ENCODE measurements around the gene KIT. TPM values are rescaled to one million over a fixed set of nuclear protein-coding genes. Genes with fewer than 3 reads are reported as not detected.

KIT gene
- total and polyA plus RNA-seq, 2 of the 13 experiments (the other 11 are each of a cell fraction or from before 2014, with no cell fraction given), result not detected

DNA sequence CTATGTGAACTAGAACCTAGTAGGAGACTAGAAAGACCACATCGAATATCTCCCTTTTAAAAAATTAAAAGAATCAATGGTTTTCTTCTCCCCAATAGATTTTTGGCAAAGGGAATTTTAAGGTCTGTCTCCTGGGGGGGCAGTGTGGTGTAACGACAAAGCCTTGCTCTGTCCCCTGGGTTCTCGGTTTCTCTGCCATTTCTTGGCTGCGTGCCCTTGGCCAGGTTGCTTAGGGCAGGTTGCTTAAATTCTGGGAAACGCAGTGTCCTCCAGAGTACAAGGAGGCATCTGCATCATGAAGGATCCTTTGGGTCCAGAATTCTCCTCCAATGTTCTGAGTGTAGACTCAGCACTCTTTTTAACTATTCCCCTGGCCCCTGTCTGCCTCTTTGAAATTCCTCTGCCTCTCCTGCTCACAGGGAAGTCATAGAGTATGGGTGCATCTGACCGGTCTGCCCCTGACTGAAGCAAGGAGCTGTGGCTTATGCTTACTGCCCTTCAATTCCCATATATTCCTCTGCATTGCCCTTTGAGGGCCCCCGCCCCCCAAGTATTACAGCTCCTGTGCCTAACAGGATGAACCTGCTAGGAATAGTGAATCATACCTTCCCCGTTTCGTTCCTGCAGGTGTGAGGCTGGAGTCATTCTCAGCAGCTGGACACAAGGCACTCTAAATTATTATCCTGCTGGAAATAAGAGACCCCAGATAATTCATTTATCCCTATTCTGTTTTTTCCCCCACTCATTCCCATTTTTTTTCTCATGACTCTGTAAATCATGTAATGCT lies 2.2 kb downstream of the KIT start:
- DNase-seq (ENCODE audit: low spot score), result no peak
- no TSS peak for BruUV-seq (replicated peaks)
- no peak for FAIRE-seq

More for the DNA sequence above, 2.2 kb downstream of the KIT start:
- TF ChIP-seq, protein P1, sequence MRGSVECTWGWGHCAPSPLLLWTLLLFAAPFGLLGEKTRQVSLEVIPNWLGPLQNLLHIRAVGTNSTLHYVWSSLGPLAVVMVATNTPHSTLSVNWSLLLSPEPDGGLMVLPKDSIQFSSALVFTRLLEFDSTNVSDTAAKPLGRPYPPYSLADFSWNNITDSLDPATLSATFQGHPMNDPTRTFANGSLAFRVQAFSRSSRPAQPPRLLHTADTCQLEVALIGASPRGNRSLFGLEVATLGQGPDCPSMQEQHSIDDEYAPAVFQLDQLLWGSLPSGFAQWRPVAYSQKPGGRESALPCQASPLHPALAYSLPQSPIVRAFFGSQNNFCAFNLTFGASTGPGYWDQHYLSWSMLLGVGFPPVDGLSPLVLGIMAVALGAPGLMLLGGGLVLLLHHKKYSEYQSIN (CRISPR knock-in tag; IDR thresholded peaks at IDR 0.05; ENCODE audit: borderline replicate concordance), result no peak
- TF ChIP-seq, protein P2, sequence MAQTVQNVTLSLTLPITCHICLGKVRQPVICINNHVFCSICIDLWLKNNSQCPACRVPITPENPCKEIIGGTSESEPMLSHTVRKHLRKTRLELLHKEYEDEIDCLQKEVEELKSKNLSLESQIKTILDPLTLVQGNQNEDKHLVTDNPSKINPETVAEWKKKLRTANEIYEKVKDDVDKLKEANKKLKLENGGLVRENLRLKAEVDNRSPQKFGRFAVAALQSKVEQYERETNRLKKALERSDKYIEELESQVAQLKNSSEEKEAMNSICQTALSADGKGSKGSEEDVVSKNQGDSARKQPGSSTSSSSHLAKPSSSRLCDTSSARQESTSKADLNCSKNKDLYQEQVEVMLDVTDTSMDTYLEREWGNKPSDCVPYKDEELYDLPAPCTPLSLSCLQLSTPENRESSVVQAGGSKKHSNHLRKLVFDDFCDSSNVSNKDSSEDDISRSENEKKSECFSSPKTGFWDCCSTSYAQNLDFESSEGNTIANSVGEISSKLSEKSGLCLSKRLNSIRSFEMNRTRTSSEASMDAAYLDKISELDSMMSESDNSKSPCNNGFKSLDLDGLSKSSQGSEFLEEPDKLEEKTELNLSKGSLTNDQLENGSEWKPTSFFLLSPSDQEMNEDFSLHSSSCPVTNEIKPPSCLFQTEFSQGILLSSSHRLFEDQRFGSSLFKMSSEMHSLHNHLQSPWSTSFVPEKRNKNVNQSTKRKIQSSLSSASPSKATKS (CRISPR knock-in tag; IDR thresholded peaks at IDR 0.05), result no peak
- TF ChIP-seq, protein P3, sequence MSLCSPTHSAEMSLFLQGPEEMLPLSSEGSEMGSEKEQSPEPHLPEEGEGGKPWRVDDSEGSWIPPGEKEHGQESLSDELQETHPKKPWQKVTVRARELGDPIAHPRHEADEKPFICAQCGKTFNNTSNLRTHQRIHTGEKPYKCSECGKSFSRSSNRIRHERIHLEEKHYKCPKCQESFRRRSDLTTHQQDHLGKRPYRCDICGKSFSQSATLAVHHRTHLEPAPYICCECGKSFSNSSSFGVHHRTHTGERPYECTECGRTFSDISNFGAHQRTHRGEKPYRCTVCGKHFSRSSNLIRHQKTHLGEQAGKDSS (CRISPR knock-in tag; IDR thresholded peaks at IDR 0.05; ENCODE audit: borderline replicate concordance, low read depth), result no peak
- no peak for TF ChIP-seq HIVEP1 (CRISPR knock-in tag; IDR thresholded peaks at IDR 0.05)
- TF ChIP-seq ZNF670 (CRISPR knock-in tag; IDR thresholded peaks at IDR 0.05; ENCODE audit: borderline replicate concordance), result no peak
- Histone ChIP-seq H3K9me3 (ENCODE audit: low read length) (no peaks in the 10 kb centered on the region), H4K20me1 (ENCODE audit: insufficient read depth, low read length) (no peaks in the 10 kb centered on the region), H3K4me2 (ENCODE audit: low read depth, low read length) (no peak overlapping the region), H3K27ac (ENCODE audit: extremely low read length, insufficient read depth, low read length) (no peak overlapping the region), H3K4me1 (ENCODE audit: insufficient read depth, low read length) (peaks cover 20% of the 10 kb centered on the region), H3K79me2 (ENCODE audit: insufficient read depth, low read length) (no peaks in the 10 kb centered on the region), H3K36me3 (replicated peaks in 1 of 2; ENCODE audit: control insufficient read depth in 1 of 2, insufficient read depth in 2 of 2, low read length in 2 of 2) (no peaks in the 10 kb centered on the region), H2AFZ (ENCODE audit: low read length) (no peak overlapping the region), H3K4me3 (replicated peaks in 1 of 3; ENCODE audit: insufficient read depth in 1 of 3, low read depth in 2 of 3, low read length in 3 of 3) (no peak overlapping the region), H3K9ac (ENCODE audit: insufficient read depth, low read depth, low read length) (no peak overlapping the region), H3K27me3 (ENCODE audit: control insufficient read depth in 1 of 2, insufficient read depth in 2 of 2, low read length in 2 of 2) (peaks cover 2 to 58% of the 10 kb centered on the region in 2 experiments; a peak in 3 of 5 replicates)
- ChIA-PET POLR2A (no interaction called here), CTCF (ENCODE audit: low intra/inter-chr PET ratio, low total read pairs) (no interaction called here)
- WGBS (ENCODE audit: low lambda C conversion rate), result 13% methylated on average over 8 of the region's 9 CpGs
- in situ Hi-C loops (cut with HindIII; ENCODE audit: extremely low pct_ligation_motif_present, low pct_unique_long_range_greater_than_20kb), result no loop called here
- no peak for ATAC-seq
- intact Hi-C loops (cut with micrococcal nuclease; ENCODE audit: unreplicated experiment), result no loop called here

All from HepG2 (cell line).